ENCODE results near the gene SRGAP1.

DNA sequence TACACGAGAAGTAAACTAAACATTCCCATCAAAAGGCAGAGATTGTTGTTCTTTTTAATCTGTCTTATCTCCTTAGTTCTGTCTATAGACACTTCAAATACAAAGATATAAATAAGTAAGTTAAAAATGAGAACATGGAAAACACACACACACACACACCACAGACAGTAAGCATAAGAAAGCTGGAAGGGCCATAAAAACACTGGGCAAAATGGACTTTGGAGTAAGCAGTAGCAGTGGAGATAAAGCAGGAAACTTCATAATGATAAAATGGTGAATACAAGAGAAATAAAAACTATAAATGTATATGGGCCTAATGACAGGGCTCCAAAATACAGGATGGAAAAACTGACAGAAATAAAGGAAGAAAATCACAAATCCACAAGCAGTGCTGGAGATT, 345.0 kb downstream of the SRGAP1 start:
- TF ChIP-seq, protein P1, sequence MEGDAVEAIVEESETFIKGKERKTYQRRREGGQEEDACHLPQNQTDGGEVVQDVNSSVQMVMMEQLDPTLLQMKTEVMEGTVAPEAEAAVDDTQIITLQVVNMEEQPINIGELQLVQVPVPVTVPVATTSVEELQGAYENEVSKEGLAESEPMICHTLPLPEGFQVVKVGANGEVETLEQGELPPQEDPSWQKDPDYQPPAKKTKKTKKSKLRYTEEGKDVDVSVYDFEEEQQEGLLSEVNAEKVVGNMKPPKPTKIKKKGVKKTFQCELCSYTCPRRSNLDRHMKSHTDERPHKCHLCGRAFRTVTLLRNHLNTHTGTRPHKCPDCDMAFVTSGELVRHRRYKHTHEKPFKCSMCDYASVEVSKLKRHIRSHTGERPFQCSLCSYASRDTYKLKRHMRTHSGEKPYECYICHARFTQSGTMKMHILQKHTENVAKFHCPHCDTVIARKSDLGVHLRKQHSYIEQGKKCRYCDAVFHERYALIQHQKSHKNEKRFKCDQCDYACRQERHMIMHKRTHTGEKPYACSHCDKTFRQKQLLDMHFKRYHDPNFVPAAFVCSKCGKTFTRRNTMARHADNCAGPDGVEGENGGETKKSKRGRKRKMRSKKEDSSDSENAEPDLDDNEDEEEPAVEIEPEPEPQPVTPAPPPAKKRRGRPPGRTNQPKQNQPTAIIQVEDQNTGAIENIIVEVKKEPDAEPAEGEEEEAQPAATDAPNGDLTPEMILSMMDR (IDR thresholded peaks at IDR 0.05) = no peak
- TF ChIP-seq POLR2A (IDR thresholded peaks at IDR 0.05) = no peak
- TF ChIP-seq EP300 (IDR thresholded peaks at IDR 0.05) = no peak

All from stomach (tissue), 4 donors.